ENCODE measurements around the gene KRTAP10-10. TPM values are rescaled to one million over a fixed set of nuclear protein-coding genes. Genes with fewer than 3 reads are reported as not detected.
"Not testable (repeated sequence)": the region's sequence is repeated elsewhere in the genome, so short reads cannot be mapped to it uniquely, and the experiment has no call there.

The KRTAP10-10 gene, protein sequence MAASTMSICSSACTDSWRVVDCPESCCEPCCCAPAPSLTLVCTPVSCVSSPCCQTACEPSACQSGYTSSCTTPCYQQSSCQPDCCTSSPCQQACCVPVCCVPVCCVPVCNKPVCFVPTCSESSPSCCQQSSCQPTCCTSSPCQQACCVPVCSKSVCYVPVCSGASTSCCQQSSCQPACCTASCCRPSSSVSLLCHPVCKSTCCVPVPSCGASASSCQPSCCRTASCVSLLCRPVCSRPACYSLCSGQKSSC
- polyA plus RNA-seq (2013) = not detected

GRCh38 chr21:44637018-44637850, at the start of gene KRTAP10-10:
Gene KRTAP10-10 (plus strand): TSS chr21:44637356. CDS start chr21:44637418, 62 bp downstream.
- H3K4me3 ChIP-seq (ENCODE audit: control insufficient read depth in 1 of 7, extremely low read depth in 1 of 7, insufficient read depth in 4 of 7, low read depth in 2 of 7, low read length in 6 of 7) = no peak within 1 kb of the TSS
- DNase-seq = no peak
- 76% methylated on average over 10 of the region's 21 CpGs for WGBS (ENCODE audit: insufficient coverage)
- no peak within 1 kb of the TSS for H3K27ac ChIP-seq (ENCODE audit: insufficient read depth in 1 of 2, low read depth in 1 of 2, low read length in 2 of 2, poor library complexity in 1 of 2, severe bottlenecking in 2 of 2)
- peaks cover 1 to 19% (median 11%) of the 10 kb centered on the region in 5 experiments for H3K9me3 ChIP-seq (ENCODE audit: control extremely low read depth in 1 of 5, control insufficient read depth in 4 of 5, insufficient read depth in 2 of 5, low read depth in 1 of 5, low read length in 4 of 5)
- H3K4me1 ChIP-seq (ENCODE audit: control extremely low read depth in 1 of 4, control insufficient read depth in 4 of 4, insufficient read depth in 4 of 4, low read length in 3 of 4) = no peaks in the 10 kb centered on the region
- CTCF ChIA-PET = no interaction called here
- POLR2A ChIA-PET = no interaction called here
- peaks cover 0 to 6% (median 2%) of the 10 kb centered on the region in 5 experiments for H3K27me3 ChIP-seq (replicated peaks in 2 of 5; ENCODE audit: control insufficient read depth in 4 of 5, insufficient read depth in 5 of 5, low read length in 4 of 5)
- H3K36me3 ChIP-seq (ENCODE audit: control insufficient read depth in 4 of 4, insufficient read depth in 4 of 4, low read length in 3 of 4) = no peaks in the 10 kb centered on the region

DNA sequence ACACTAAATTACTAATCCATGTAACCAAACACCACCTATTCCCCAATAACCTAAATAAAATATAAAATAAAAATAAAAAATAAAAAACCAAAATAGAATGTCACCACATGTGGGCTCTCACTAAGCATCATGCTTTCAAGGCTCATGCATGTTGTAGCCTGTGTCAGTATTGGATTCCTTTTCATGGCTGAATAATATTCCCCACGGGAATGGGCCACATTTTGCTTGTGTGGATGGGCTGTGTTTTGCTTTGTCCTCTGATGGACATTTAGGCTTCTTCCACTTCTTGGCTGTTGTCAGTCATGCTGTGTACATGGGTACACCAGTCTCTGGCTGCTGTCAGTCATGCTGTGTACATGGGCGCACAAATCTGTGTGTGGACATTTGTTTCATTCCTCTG, 48.1 kb upstream of the KRTAP10-10 start:
- no peak for DNase-seq
- H3K36me3 ChIP-seq (ENCODE audit: control insufficient read depth in 4 of 4, insufficient read depth in 4 of 4, low read length in 3 of 4) = no peaks in the 10 kb centered on the region
- H3K27ac ChIP-seq (ENCODE audit: insufficient read depth in 1 of 2, low read depth in 1 of 2, low read length in 2 of 2, poor library complexity in 1 of 2, severe bottlenecking in 2 of 2) = no peak overlapping the region
- 90% methylated on average over 1 of the region's 2 CpGs for WGBS (ENCODE audit: insufficient coverage)
- H3K4me1 ChIP-seq (ENCODE audit: control extremely low read depth in 1 of 4, control insufficient read depth in 4 of 4, insufficient read depth in 4 of 4, low read length in 3 of 4) = peaks cover 0 to 4% (median 0%) of the 10 kb centered on the region in 4 experiments
- ChIA-PET CTCF (no interaction called here), POLR2A (no interaction called here)
- H3K4me3 ChIP-seq (ENCODE audit: control insufficient read depth in 1 of 7, extremely low read depth in 1 of 7, insufficient read depth in 4 of 7, low read depth in 2 of 7, low read length in 6 of 7) = no peak overlapping the region
- peaks cover 0 to 16% (median 2%) of the 10 kb centered on the region in 5 experiments for H3K27me3 ChIP-seq (replicated peaks in 2 of 5; ENCODE audit: control insufficient read depth in 4 of 5, insufficient read depth in 5 of 5, low read length in 4 of 5)
- peaks cover 0 to 8% (median 3%) of the 10 kb centered on the region in 5 experiments for H3K9me3 ChIP-seq (ENCODE audit: control extremely low read depth in 1 of 5, control insufficient read depth in 4 of 5, insufficient read depth in 2 of 5, low read depth in 1 of 5, low read length in 4 of 5)

DNA sequence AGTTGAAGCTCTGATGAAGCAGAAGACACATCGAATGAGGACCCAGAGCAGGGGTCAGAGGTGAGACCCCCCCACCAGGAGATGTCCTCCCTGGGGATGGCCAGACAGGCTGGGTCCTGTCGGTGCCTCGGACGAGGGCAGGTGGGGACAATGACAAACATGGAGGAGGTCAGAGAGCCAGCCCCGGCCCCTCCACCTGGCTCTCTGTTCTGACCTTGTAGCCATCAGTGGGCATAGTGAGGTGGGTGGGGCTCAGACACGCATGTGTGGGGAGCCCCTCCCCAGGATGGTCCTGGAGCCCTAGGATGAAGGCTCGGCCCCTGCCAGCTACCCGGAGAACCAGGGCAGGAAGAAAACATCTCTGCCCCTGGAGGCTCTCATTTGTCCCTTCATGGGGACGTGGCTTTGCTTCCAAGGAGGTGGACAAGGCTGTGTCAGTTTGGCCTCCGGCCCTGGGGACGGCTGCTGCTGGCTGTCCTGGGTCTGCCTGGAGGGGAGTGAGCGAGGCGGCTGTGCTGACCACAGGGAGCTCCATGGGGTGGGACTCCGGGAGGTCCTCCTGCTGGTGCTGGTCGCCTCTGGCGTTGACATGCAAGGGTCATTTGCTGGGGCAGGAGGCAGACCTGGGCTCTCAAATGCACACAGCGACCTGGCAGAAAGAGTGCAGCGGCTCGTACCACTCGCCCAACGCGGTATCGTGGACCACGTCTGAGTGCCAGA, 47.4 kb upstream of the KRTAP10-10 start:
- H3K9me3 ChIP-seq (ENCODE audit: control extremely low read depth in 1 of 5, control insufficient read depth in 4 of 5, insufficient read depth in 2 of 5, low read depth in 1 of 5, low read length in 4 of 5) = peaks cover 0 to 8% (median 3%) of the 10 kb centered on the region in 5 experiments
- peaks cover 0 to 12% (median 2%) of the 10 kb centered on the region in 5 experiments for H3K27me3 ChIP-seq (replicated peaks in 2 of 5; ENCODE audit: control insufficient read depth in 4 of 5, insufficient read depth in 5 of 5, low read length in 4 of 5)
- DNase-seq = no peak
- H3K27ac ChIP-seq (ENCODE audit: insufficient read depth in 1 of 2, low read depth in 1 of 2, low read length in 2 of 2, poor library complexity in 1 of 2, severe bottlenecking in 2 of 2) = no peak overlapping the region
- CTCF ChIA-PET = no interaction called here
- POLR2A ChIA-PET = no interaction called here
- H3K4me1 ChIP-seq (ENCODE audit: control extremely low read depth in 1 of 4, control insufficient read depth in 4 of 4, insufficient read depth in 4 of 4, low read length in 3 of 4) = peaks cover 0 to 5% (median 0%) of the 10 kb centered on the region in 4 experiments
- no peak overlapping the region for H3K4me3 ChIP-seq (ENCODE audit: control insufficient read depth in 1 of 7, extremely low read depth in 1 of 7, insufficient read depth in 4 of 7, low read depth in 2 of 7, low read length in 6 of 7)
- 92% methylated on average over 23 of the region's 24 CpGs for WGBS (ENCODE audit: insufficient coverage)
- no peaks in the 10 kb centered on the region for H3K36me3 ChIP-seq (ENCODE audit: control insufficient read depth in 4 of 4, insufficient read depth in 4 of 4, low read length in 3 of 4)

GRCh38 chr21:44590311-44590721, 46.8 kb upstream of the KRTAP10-10 start:
- H3K4me3 ChIP-seq (ENCODE audit: control insufficient read depth in 1 of 7, extremely low read depth in 1 of 7, insufficient read depth in 4 of 7, low read depth in 2 of 7, low read length in 6 of 7) = no peak overlapping the region
- no peak overlapping the region for H3K27ac ChIP-seq (ENCODE audit: insufficient read depth in 1 of 2, low read depth in 1 of 2, low read length in 2 of 2, poor library complexity in 1 of 2, severe bottlenecking in 2 of 2)
- 94% methylated on average over 7 of the region's 10 CpGs for WGBS (ENCODE audit: insufficient coverage)
- no peak for DNase-seq
- POLR2A ChIA-PET = no interaction called here
- peaks cover 0 to 8% (median 3%) of the 10 kb centered on the region in 5 experiments for H3K9me3 ChIP-seq (ENCODE audit: control extremely low read depth in 1 of 5, control insufficient read depth in 4 of 5, insufficient read depth in 2 of 5, low read depth in 1 of 5, low read length in 4 of 5)
- CTCF ChIA-PET = no interaction called here
- H3K36me3 ChIP-seq (ENCODE audit: control insufficient read depth in 4 of 4, insufficient read depth in 4 of 4, low read length in 3 of 4) = no peaks in the 10 kb centered on the region
- H3K27me3 ChIP-seq (replicated peaks in 2 of 5; ENCODE audit: control insufficient read depth in 4 of 5, insufficient read depth in 5 of 5, low read length in 4 of 5) = peaks cover 0 to 6% (median 2%) of the 10 kb centered on the region in 5 experiments
- H3K4me1 ChIP-seq (ENCODE audit: control extremely low read depth in 1 of 4, control insufficient read depth in 4 of 4, insufficient read depth in 4 of 4, low read length in 3 of 4) = peaks cover 0 to 5% (median 0%) of the 10 kb centered on the region in 4 experiments

DNA sequence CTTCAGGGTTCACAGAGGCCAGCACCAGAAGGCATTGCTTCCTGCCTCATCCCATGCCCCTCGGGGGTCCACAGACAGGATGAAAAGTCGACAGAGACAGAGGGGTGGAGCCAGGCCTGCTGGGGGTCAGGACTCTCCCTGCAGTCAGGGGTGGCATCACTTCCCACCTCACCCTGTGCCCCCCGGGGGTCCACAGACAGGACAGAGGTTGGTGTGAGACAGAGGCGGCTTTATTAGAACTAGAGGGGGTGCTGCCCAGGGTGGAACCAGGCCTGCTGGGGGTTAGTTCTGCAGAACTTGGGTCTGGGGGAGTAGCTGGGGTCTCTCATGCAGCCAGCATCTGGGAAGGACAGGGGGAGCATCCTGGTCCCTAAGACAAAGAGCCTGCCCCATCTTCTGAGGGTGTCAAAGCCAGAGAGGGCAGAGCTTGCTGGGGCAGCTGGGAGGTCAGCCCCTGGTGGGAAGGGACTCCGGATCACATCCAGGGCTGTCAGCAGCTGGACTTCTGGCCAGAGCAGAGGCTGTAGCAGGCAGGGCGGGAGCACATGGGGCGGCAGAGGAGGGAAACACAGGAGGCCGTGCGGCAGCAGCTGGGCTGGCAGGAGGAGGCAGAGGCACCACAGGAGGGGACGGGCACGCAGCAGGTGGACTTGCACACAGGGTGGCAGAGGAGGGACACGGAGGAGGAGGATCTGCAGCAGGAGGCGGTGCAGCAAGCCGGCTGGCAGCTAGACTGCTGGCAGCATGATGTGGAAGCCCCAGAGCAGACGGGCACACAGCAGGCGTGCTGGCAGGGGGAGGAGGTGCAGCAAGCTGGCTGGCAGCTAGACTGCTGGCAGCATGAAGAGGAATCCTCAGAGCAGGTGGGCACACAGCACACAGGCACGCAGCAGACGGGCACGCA, 46.0 kb upstream of the KRTAP10-10 start:
- H3K9me3 ChIP-seq (ENCODE audit: control extremely low read depth in 1 of 5, control insufficient read depth in 4 of 5, insufficient read depth in 2 of 5, low read depth in 1 of 5, low read length in 4 of 5); H3K4me1 ChIP-seq (ENCODE audit: control extremely low read depth in 1 of 4, control insufficient read depth in 4 of 4, insufficient read depth in 4 of 4, low read length in 3 of 4); DNase-seq; H3K27ac ChIP-seq (ENCODE audit: insufficient read depth in 1 of 2, low read depth in 1 of 2, low read length in 2 of 2, poor library complexity in 1 of 2, severe bottlenecking in 2 of 2); H3K4me3 ChIP-seq (ENCODE audit: control insufficient read depth in 1 of 7, extremely low read depth in 1 of 7, insufficient read depth in 4 of 7, low read depth in 2 of 7, low read length in 6 of 7); POLR2A ChIA-PET; H3K27me3 ChIP-seq (replicated peaks in 2 of 5; ENCODE audit: control insufficient read depth in 4 of 5, insufficient read depth in 5 of 5, low read length in 4 of 5); CTCF ChIA-PET; H3K36me3 ChIP-seq (ENCODE audit: control insufficient read depth in 4 of 4, insufficient read depth in 4 of 4, low read length in 3 of 4): not testable (repeated sequence)
- WGBS (ENCODE audit: insufficient coverage) = 88% methylated on average over 10 of the region's 19 CpGs

DNA sequence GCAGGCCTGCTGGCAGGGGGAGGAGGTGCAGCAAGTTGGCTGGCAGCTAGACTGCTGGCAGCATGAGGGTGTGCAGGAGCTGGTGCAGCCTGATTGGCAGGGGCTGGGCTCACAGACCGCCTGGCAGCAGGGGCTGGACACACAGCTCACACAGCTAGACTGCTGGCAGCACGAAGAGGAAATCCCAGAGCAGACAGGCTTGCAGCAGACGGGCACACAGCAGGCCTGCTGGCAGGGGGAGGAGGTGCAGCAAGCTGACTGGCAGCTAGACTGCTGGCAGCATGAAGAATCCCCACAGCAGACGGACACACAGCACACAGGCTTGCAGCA, 45.4 kb upstream of the KRTAP10-10 start:
- CTCF ChIA-PET = not testable (repeated sequence)

More for the DNA sequence above, 45.4 kb upstream of the KRTAP10-10 start:
- H3K4me3 ChIP-seq (ENCODE audit: control insufficient read depth in 1 of 7, extremely low read depth in 1 of 7, insufficient read depth in 4 of 7, low read depth in 2 of 7, low read length in 6 of 7); H3K27me3 ChIP-seq (replicated peaks in 2 of 5; ENCODE audit: control insufficient read depth in 4 of 5, insufficient read depth in 5 of 5, low read length in 4 of 5); H3K36me3 ChIP-seq (ENCODE audit: control insufficient read depth in 4 of 4, insufficient read depth in 4 of 4, low read length in 3 of 4); DNase-seq; H3K27ac ChIP-seq (ENCODE audit: insufficient read depth in 1 of 2, low read depth in 1 of 2, low read length in 2 of 2, poor library complexity in 1 of 2, severe bottlenecking in 2 of 2); H3K9me3 ChIP-seq (ENCODE audit: control extremely low read depth in 1 of 5, control insufficient read depth in 4 of 5, insufficient read depth in 2 of 5, low read depth in 1 of 5, low read length in 4 of 5); POLR2A ChIA-PET; H3K4me1 ChIP-seq (ENCODE audit: control extremely low read depth in 1 of 4, control insufficient read depth in 4 of 4, insufficient read depth in 4 of 4, low read length in 3 of 4): not testable (repeated sequence)
- WGBS (ENCODE audit: insufficient coverage) = no CpG with 5 or more reads among the region's 4 CpGs
